Colonic mucosa (tissue), 4 donors: ENCODE results near the gene GFI1. TPM values are rescaled to one million over a fixed set of nuclear protein-coding genes. Genes with fewer than 3 reads are reported as not detected.

Experiments
- DNase-seq: peaks from one replicate; pipeline ENCODE4 v3.0.0-alpha.2; 2020
- H3K27ac ChIP-seq: fragments of 200-600 bp; one replicate; pipeline ENCODE4 v1.8.0; 2021
- H3K27me3 ChIP-seq: fragments of 200-600 bp; one replicate; pipeline ENCODE4 v1.8.0; 2021
- H3K36me3 ChIP-seq: fragments of 200-600 bp; one replicate; pipeline ENCODE4 v1.8.0; 2021
- H3K4me1 ChIP-seq: fragments of 200-600 bp; one replicate; pipeline ENCODE4 v1.8.0; 2021; ENCODE audit warnings: mild to moderate bottlenecking
- H3K4me3 ChIP-seq: fragments of 200-600 bp; one replicate; pipeline ENCODE4 v1.8.0; 2021
- H3K9ac ChIP-seq, 2 donors: one replicate each; pipeline ENCODE4 v1.7.0; 2013; ENCODE audit warnings: control low read depth in 2 of 2, low read depth in 2 of 2, low read length in 2 of 2
- H3K9me3 ChIP-seq: fragments of 200-600 bp; one replicate; pipeline ENCODE4 v1.8.0; 2021
- CTCF ChIP-seq: fragments of 200-600 bp; IDR thresholded peaks from one replicate; pipeline ENCODE4 v1.8.0; 2022; ENCODE audit warnings: antibody characterized with exemption, mild to moderate bottlenecking
- intact Hi-C: fragments of 100-400 bp; cut with DNase I; formaldehyde crosslinking; loops from one replicate; pipeline ENCODE4 v1.14.1; 2022
- total RNA-seq, 2 donors: library from RNA; stranded (reverse); fragmentation: NEBNext Ultra II Directional in 1 of 2; extraction: Animal tissue kit (Norgen Biotek cat#: 25700) in 1 of 2; gene quantifications; one replicate each; pipeline ENCODE4 v1.2.1, GENCODE V29; 2021
- donor health status: healthy.
- donor health status: DM: no; HTN: no; CAD: no.
- donor health status: DM: no; HTN: no; CAD: no.

GFI1 gene
- total RNA-seq, 2 donors from 2014 or later: 5.4 to 8.7 TPM

DNA sequence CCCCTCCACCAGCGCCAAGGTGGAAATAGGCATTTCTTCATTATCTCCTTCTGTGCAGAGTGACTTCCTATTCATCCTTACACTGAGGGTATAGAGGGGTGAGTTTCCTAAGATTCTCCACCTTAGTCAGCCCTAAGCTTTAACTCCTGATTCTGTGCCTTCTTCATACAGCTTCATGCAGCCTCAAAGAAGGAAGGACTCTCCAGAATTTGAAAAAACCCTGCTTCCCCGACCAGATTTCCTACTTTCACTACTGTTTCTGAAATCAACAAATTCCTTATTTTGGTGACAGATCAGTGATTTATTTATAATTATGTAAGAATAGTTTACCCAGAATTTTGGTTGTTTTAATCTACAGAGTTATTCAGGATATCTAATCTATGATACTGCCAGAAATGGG, 28.6 kb downstream of the GFI1 start:
- Histone ChIP-seq H3K9me3 (no peaks in the 10 kb centered on the region), H3K9ac (no peak overlapping the region), H3K4me1 (no peaks in the 10 kb centered on the region), H3K4me3 (no peak overlapping the region), H3K27ac (no peak overlapping the region), H3K36me3 (no peaks in the 10 kb centered on the region), H3K27me3 (no peaks in the 10 kb centered on the region)
- TF ChIP-seq CTCF: no peak
- DNase-seq: no peak
- intact Hi-C loops: no loop called here

GRCh38 chr1:92447976-92448375, 38.7 kb downstream of the GFI1 start:
- intact Hi-C loops: no loop called here
- TF ChIP-seq CTCF: no peak
- DNase-seq: no peak
- no peaks in the 10 kb centered on the region for H3K36me3 ChIP-seq
- no peak overlapping the region for H3K27ac ChIP-seq
- no peaks in the 10 kb centered on the region for H3K9me3 ChIP-seq
- no peak overlapping the region for H3K4me3 ChIP-seq
- H3K9ac ChIP-seq: no peak overlapping the region
- H3K4me1 ChIP-seq: no peaks in the 10 kb centered on the region
- no peaks in the 10 kb centered on the region for H3K27me3 ChIP-seq

DNA sequence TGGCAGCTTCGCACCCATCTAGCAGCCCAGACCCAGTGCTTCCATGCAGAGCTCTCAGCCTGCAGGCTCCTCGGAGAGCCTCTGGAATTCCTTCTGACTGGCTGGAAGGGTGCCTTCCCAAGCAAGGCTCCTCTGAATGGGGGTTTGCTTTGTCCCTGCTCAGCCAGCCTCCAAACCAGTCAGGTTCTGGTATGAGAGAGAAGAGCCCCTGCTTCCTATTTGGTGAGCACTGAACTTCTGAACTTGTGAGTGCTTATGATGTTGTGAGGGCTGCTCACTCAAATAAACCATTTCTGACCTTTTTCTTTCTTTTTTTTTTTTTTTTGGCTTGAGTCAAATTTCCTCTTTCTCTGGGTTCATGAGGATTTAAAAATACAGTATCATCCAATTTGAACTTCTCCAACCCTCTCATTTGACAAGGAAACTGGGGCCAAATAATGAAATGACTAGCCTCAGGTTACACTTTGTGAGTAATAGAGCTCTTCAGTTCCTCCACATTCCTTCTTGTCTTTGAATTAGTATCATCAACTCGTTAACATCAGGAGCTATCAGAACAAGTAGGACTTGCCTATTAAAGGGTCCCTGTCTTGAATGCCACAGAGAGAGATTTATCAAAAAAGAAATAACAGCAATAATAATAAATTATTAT, 39.6 kb downstream of the GFI1 start:
- no peaks in the 10 kb centered on the region for H3K9me3 ChIP-seq
- DNase-seq: no peak
- no peak overlapping the region for H3K4me3 ChIP-seq
- TF ChIP-seq CTCF: no peak
- H3K36me3 ChIP-seq: no peaks in the 10 kb centered on the region
- H3K4me1 ChIP-seq: no peaks in the 10 kb centered on the region
- H3K9ac ChIP-seq: no peak overlapping the region
- intact Hi-C loops: no loop called here
- H3K27ac ChIP-seq: no peak overlapping the region
- no peaks in the 10 kb centered on the region for H3K27me3 ChIP-seq

GRCh38 chr1:92446546-92446945, 40.2 kb downstream of the GFI1 start:
- H3K4me3 ChIP-seq: no peak overlapping the region
- DNase-seq: no peak
- no peaks in the 10 kb centered on the region for H3K4me1 ChIP-seq
- H3K27me3 ChIP-seq: no peaks in the 10 kb centered on the region
- intact Hi-C loops: no loop called here
- H3K9ac ChIP-seq: no peak overlapping the region
- no peaks in the 10 kb centered on the region for H3K36me3 ChIP-seq
- H3K27ac ChIP-seq: no peak overlapping the region
- TF ChIP-seq CTCF: no peak
- no peaks in the 10 kb centered on the region for H3K9me3 ChIP-seq

DNA sequence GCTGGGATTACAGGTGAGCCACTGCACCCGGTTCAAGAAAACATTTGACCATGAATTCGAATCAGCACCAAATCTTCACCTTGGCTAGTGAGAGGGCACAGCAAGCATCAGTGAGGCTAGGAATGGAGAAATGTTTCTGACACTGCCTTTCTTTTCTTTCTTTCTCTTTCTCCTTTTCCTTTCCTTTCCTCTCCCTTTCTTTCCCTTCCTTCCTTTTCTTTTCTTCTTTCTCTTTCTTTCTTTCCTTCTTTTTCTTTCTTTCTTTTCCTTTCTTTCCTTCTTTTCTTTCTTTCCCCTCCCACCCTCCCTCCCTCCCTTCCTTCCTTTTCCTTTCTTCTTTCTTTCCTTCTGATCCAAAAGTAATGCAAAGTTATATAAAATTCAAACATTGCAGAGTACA, 40.9 kb downstream of the GFI1 start:
- no peaks in the 10 kb centered on the region for H3K9me3 ChIP-seq
- no peaks in the 10 kb centered on the region for H3K27me3 ChIP-seq
- no peaks in the 10 kb centered on the region for H3K4me1 ChIP-seq
- no peak overlapping the region for H3K4me3 ChIP-seq
- no peak for TF ChIP-seq CTCF
- H3K27ac ChIP-seq: no peak overlapping the region
- intact Hi-C loops: no loop called here
- DNase-seq: no peak
- no peaks in the 10 kb centered on the region for H3K36me3 ChIP-seq
- H3K9ac ChIP-seq: no peak overlapping the region
